GM12878 (cell line): ENCODE measurements around the gene ISL1. TPM values are rescaled to one million over a fixed set of nuclear protein-coding genes. Genes with fewer than 3 reads are reported as not detected.

Source experiments
- ATAC-seq: fragments of 200-7000 bp; cut with Tn5 transposase; 3 replicates; pipeline ENCODE4 v1.9.1; 2020; ENCODE audit warnings: mild to moderate bottlenecking, moderate library complexity
- BruUV-seq: library from RNA; stranded (reverse); fragments of 400-500 nt; replicated peaks from 2 replicates; lab custom pipeline; 2021; lab: Mats Ljungman, UMichigan
- CTCF ChIA-PET: fragments of 300-600 bp; sonication (Branson Sonifier 250); formaldehyde crosslinking; extraction: SDS; loops from one replicate; lab custom pipeline; 2021; ENCODE audit warnings: inconsistent platforms; lab: Yijun Ruan, JAX
- POLR2A ChIA-PET: fragments of 350-600 bp; formaldehyde crosslinking; extraction: SDS; loops from one replicate; lab custom pipeline; 2021; ENCODE audit warnings: inconsistent platforms; lab: Charles Lee
- RAD21 ChIA-PET: fragments of 300-600 bp; sonication (Branson Sonifier 250); formaldehyde crosslinking; loops from one replicate; lab custom pipeline; 2023; ENCODE audit warnings: antibody characterized with exemption; ENCODE audit not compliant: unreplicated experiment; lab: Charles Lee
- SMC1A ChIA-PET: fragments of 300-600 bp; sonication (Branson Sonifier 250); formaldehyde crosslinking; loops from one replicate; lab custom pipeline; 2023; ENCODE audit not compliant: unreplicated experiment, uncharacterized antibody; lab: Charles Lee
- DNase-seq: peaks from one replicate; pipeline ENCODE4 v3.0.0-alpha.2; 2011; ENCODE audit warnings: low read depth, low spot score
- FAIRE-seq: peaks from 3 replicates; lab custom pipeline; 2011; peaks lifted over from hg19 to GRCh38; lab: Jason Lieb, UNC
- H2AFZ ChIP-seq: 2 replicates; pipeline ENCODE4 v1.6.0; 2011; ENCODE audit warnings: low read depth, low read length, control low read depth; ENCODE audit not compliant: control insufficient read depth
- H3K27ac ChIP-seq: 2 replicates; pipeline ENCODE4 v1.5.1; 2011; ENCODE audit warnings: control low read depth; ENCODE audit not compliant: control insufficient read depth, insufficient read depth
- H3K27me3 ChIP-seq, 2 experiments: replicated peaks in 1 of 2; 2 replicates each; pipeline versions ENCODE4 v1.6.0 to v1.6.1; 2011; ENCODE audit warnings: low read length in 1 of 2; ENCODE audit not compliant: control insufficient read depth in 2 of 2, insufficient read depth in 2 of 2
- H3K36me3 ChIP-seq, 2 experiments: 2 replicates each; pipeline ENCODE4 v1.5.1; 2011; ENCODE audit warnings: low read length in 1 of 2; ENCODE audit not compliant: control insufficient read depth in 2 of 2, insufficient read depth in 2 of 2
- H3K4me1 ChIP-seq: 2 replicates; pipeline ENCODE4 v1.6.1; 2011; ENCODE audit warnings: mild to moderate bottlenecking, low read length, moderate library complexity, mixed read lengths; ENCODE audit not compliant: control insufficient read depth, insufficient read depth
- H3K4me2 ChIP-seq: 2 replicates; pipeline ENCODE4 v1.6.0; 2011; ENCODE audit warnings: control low read depth; ENCODE audit not compliant: control insufficient read depth, insufficient read depth
- H3K4me3 ChIP-seq: fragments of 200-600 bp; sonication (generic); 2 replicates; pipeline ENCODE4 v1.5.1; 2016
- H3K79me2 ChIP-seq: 2 replicates; pipeline ENCODE4 v1.6.0; 2011; ENCODE audit warnings: low read length; ENCODE audit not compliant: control insufficient read depth, insufficient read depth
- H3K9ac ChIP-seq: 2 replicates; pipeline ENCODE4 v1.8.0; 2011; ENCODE audit warnings: low read length, control low read depth, mixed read lengths; ENCODE audit not compliant: control insufficient read depth, insufficient read depth
- H3K9me3 ChIP-seq: replicated peaks from 3 replicates; pipeline ENCODE4 v1.5.1; 2011; ENCODE audit warnings: mild to moderate bottlenecking, low read length; ENCODE audit not compliant: control insufficient read depth, insufficient read depth
- H4K20me1 ChIP-seq: 2 replicates; pipeline ENCODE4 v1.6.0; 2011; ENCODE audit not compliant: control insufficient read depth, insufficient read depth
- KDM1A ChIP-seq: fragments of 200-600 bp; sonication (generic); IDR thresholded peaks from 2 replicates; pipeline ENCODE4 v1.6.1; 2016; ENCODE audit warnings: borderline replicate concordance
- RBBP5 ChIP-seq: fragments of 200-600 bp; sonication (generic); conservative IDR thresholded peaks from 2 replicates; pipeline ENCODE4 v1.6.1; 2016
- SIX5 ChIP-seq: IDR thresholded peaks from 2 replicates; pipeline ENCODE4 v1.6.1; 2011; ENCODE audit warnings: mild to moderate bottlenecking, low read depth, low read length, moderate library complexity; ENCODE audit not compliant: severe bottlenecking
- SPI1 ChIP-seq: IDR thresholded peaks from 2 replicates; pipeline ENCODE4 v1.6.1; 2011; ENCODE audit warnings: low read depth, mild to moderate bottlenecking, low read length, moderate library complexity, borderline replicate concordance; ENCODE audit not compliant: insufficient read depth
- ZBED1 ChIP-seq: IDR thresholded peaks from 2 replicates; pipeline ENCODE4 v1.6.1; 2016; ENCODE audit warnings: borderline replicate concordance
- WGBS: methylation state at CpG from one replicate; pipeline ENCODE4 v1.1.6; 2016; ENCODE audit warnings: low lambda C conversion rate; ENCODE audit not compliant: insufficient replicate concordance, insufficient coverage; ENCODE audit errors: missing lambda C conversion rate; 5-methylcytosine and 5-hydroxymethylcytosine counted together
- in situ Hi-C: fragments of 300-500 bp; cut with MboI; formaldehyde crosslinking; loops from 9 replicates; pipeline ENCODE4 v1.14.3; 2018; ENCODE audit warnings: mixed read lengths
- intact Hi-C: fragments of 100-400 bp; cut with micrococcal nuclease; formaldehyde crosslinking; loops from one replicate; pipeline ENCODE4 v1.14.2; 2022; ENCODE audit not compliant: unreplicated experiment
- polyA plus RNA-seq, 11 experiments: library from polyadenylated mRNA; depleted of rRNA in 4 of 11; unstranded in 6 of 11; stranded (reverse) in 5 of 11; fragments of >200 nt; fragmentation: Nextera tagmentation in 4 of 11; fragmentation: Illumina TruSeq in 1 of 11; extraction: Ambion mirVana in 4 of 11; extraction: Trizol in 1 of 11; gene quantifications; 1 replicate in 1 of 11; 2 replicates in 10 of 11; pipeline versions ENCODE4 v1.2.1 to v1.2.3, GENCODE V29; 2011 to 2016; ENCODE audit warnings: inconsistent platforms in 2 of 11, missing spikeins in 2 of 11, low read depth in 1 of 11
- total RNA-seq, 4 experiments: library from RNA; depleted of rRNA in 3 of 4; stranded (reverse); fragments of >200 nt in 3 of 4; fragmentation: Illumina TruSeq in 1 of 4; extraction: Trizol in 1 of 4; gene quantifications; 2 replicates each; pipeline versions ENCODE4 v1.2.1 to v1.2.3, GENCODE V29; 2013 to 2021
- TF ChIP-seq, protein P1 (sequence below): fragments of 450-650 bp; IDR thresholded peaks from 2 replicates; pipeline ENCODE4 v1.6.1; 2017; ENCODE audit warnings: mild to moderate bottlenecking, low read depth, inconsistent platforms; ENCODE audit not compliant: poor library complexity, severe bottlenecking
- TF ChIP-seq, protein P2 (sequence below): fragments of 450-650 bp; IDR thresholded peaks from 2 replicates; pipeline ENCODE4 v1.6.1; 2018; ENCODE audit warnings: mild to moderate bottlenecking, low read depth, moderate library complexity; ENCODE audit not compliant: partially characterized antibody

Gene ISL1
- total and polyA plus RNA-seq, 10 of the 15 experiments (the other 5 are each of a cell fraction or from before 2014, with no cell fraction given), result 0.08 TPM; not detected in 9

GRCh38 chr5:51389577-51390463 is 6.6 kb downstream of the ISL1 start (continued):
- TF ChIP-seq, protein P1, sequence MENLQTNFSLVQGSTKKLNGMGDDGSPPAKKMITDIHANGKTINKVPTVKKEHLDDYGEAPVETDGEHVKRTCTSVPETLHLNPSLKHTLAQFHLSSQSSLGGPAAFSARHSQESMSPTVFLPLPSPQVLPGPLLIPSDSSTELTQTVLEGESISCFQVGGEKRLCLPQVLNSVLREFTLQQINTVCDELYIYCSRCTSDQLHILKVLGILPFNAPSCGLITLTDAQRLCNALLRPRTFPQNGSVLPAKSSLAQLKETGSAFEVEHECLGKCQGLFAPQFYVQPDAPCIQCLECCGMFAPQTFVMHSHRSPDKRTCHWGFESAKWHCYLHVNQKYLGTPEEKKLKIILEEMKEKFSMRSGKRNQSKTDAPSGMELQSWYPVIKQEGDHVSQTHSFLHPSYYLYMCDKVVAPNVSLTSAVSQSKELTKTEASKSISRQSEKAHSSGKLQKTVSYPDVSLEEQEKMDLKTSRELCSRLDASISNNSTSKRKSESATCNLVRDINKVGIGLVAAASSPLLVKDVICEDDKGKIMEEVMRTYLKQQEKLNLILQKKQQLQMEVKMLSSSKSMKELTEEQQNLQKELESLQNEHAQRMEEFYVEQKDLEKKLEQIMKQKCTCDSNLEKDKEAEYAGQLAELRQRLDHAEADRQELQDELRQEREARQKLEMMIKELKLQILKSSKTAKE, result no peak
- TF ChIP-seq SPI1, result no peak

DNA sequence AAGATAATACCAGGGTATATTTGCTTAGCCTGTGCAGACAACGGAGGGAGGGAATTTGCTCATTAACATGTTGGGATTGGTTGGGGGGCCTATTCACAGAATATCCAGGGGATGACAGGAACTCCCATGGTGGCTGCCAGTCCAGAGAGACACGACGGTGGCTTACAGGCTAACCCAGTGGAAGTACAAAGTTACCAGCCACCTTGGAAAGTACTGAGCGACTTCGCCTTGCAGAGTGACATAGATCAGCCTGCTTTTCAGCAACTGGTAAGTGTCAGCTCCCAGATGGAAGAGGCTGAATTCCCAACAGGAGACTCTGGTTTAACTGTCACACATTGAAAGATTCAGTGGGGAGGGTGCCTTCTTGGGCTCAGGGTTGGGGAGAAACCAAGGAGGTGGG is 7.9 kb downstream of the ISL1 start:
- DNase-seq (no peak), FAIRE-seq (no peak), ATAC-seq (no peak)
- intact Hi-C loops, result no loop called here
- SMC1A ChIA-PET, result no interaction called here
- H3K36me3 ChIP-seq, result no peaks in the 10 kb centered on the region
- H3K4me1 ChIP-seq, result no peaks in the 10 kb centered on the region
- 2% methylated on average over 5 of the region's 5 CpGs for WGBS
- peaks cover 4 to 13% of the 10 kb centered on the region in 2 experiments; a peak in 3 of 4 replicates for H3K27me3 ChIP-seq
- CTCF ChIA-PET, result no interaction called here
- POLR2A ChIA-PET, result no interaction called here
- no peak overlapping the region for H2AFZ ChIP-seq
- RAD21 ChIA-PET, result no interaction called here
- H4K20me1 ChIP-seq, result no peaks in the 10 kb centered on the region
- no peak overlapping the region for H3K27ac ChIP-seq
- H3K4me3 ChIP-seq, result no peak overlapping the region
- no peaks in the 10 kb centered on the region for H3K79me2 ChIP-seq
- no peak for TF ChIP-seq KDM1A
- no peak for TF ChIP-seq RBBP5
- no peak for TF ChIP-seq SIX5
- no peak for TF ChIP-seq ZBED1
- TF ChIP-seq, protein P2, sequence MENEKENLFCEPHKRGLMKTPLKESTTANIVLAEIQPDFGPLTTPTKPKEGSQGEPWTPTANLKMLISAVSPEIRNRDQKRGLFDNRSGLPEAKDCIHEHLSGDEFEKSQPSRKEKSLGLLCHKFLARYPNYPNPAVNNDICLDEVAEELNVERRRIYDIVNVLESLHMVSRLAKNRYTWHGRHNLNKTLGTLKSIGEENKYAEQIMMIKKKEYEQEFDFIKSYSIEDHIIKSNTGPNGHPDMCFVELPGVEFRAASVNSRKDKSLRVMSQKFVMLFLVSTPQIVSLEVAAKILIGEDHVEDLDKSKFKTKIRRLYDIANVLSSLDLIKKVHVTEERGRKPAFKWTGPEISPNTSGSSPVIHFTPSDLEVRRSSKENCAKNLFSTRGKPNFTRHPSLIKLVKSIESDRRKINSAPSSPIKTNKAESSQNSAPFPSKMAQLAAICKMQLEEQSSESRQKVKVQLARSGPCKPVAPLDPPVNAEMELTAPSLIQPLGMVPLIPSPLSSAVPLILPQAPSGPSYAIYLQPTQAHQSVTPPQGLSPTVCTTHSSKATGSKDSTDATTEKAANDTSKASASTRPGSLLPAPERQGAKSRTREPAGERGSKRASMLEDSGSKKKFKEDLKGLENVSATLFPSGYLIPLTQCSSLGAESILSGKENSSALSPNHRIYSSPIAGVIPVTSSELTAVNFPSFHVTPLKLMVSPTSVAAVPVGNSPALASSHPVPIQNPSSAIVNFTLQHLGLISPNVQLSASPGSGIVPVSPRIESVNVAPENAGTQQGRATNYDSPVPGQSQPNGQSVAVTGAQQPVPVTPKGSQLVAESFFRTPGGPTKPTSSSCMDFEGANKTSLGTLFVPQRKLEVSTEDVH, result no peak
- TF ChIP-seq, all 136 proteins: peak for 0
- Histone ChIP-seq H3K9ac (no peak overlapping the region), H3K4me2 (no peak overlapping the region), H3K9me3 (no peaks in the 10 kb centered on the region)
- no TSS peak for BruUV-seq
- in situ Hi-C loops, result loop anchor here (25.0 kb wide), 1 partner anchor 1271 kb away; no protein-coding TSS in a partner anchor
